Subcutaneous adipose tissue (tissue), 4 donors: ENCODE data around the gene HEATR5A. TPM values are rescaled to one million over a fixed set of nuclear protein-coding genes. Genes with fewer than 3 reads are reported as not detected.

Experiments used
- total RNA-seq, 4 donors: library from RNA; depleted of rRNA; stranded (reverse); fragments of >200 nt; gene quantifications; one replicate each; pipeline ENCODE4 v1.1.0, GENCODE V29; 2016
- TF ChIP-seq, protein P1 (sequence below): fragments of 450-650 bp; IDR thresholded peaks from one replicate; pipeline ENCODE4 v1.5.1; 2016; ENCODE audit warnings: low read depth, mild to moderate bottlenecking, control low read depth, antibody characterized with exemption, moderate library complexity

Gene HEATR5A
- total RNA-seq, 4 donors from 2014 or later, result 27.3 to 40.6 (median 36.3) TPM

DNA sequence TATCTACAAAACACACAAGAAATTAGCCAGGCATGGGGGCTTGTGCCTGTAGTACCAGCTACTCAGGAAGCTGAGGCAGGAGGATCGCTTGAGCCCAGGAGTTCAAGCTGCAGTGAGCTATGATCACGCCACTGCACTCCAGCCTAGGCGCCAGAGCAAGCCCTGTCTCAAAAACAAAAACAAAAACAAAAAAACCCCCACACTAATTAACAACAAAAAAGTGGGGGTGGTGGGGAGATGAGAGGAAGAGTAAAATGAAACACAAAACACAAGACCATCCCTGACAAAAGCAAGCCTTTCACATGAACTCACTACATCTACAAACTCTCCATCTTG is 158.9 kb downstream of the HEATR5A start:
- TF ChIP-seq, protein P1, sequence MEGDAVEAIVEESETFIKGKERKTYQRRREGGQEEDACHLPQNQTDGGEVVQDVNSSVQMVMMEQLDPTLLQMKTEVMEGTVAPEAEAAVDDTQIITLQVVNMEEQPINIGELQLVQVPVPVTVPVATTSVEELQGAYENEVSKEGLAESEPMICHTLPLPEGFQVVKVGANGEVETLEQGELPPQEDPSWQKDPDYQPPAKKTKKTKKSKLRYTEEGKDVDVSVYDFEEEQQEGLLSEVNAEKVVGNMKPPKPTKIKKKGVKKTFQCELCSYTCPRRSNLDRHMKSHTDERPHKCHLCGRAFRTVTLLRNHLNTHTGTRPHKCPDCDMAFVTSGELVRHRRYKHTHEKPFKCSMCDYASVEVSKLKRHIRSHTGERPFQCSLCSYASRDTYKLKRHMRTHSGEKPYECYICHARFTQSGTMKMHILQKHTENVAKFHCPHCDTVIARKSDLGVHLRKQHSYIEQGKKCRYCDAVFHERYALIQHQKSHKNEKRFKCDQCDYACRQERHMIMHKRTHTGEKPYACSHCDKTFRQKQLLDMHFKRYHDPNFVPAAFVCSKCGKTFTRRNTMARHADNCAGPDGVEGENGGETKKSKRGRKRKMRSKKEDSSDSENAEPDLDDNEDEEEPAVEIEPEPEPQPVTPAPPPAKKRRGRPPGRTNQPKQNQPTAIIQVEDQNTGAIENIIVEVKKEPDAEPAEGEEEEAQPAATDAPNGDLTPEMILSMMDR, result no peak

DNA sequence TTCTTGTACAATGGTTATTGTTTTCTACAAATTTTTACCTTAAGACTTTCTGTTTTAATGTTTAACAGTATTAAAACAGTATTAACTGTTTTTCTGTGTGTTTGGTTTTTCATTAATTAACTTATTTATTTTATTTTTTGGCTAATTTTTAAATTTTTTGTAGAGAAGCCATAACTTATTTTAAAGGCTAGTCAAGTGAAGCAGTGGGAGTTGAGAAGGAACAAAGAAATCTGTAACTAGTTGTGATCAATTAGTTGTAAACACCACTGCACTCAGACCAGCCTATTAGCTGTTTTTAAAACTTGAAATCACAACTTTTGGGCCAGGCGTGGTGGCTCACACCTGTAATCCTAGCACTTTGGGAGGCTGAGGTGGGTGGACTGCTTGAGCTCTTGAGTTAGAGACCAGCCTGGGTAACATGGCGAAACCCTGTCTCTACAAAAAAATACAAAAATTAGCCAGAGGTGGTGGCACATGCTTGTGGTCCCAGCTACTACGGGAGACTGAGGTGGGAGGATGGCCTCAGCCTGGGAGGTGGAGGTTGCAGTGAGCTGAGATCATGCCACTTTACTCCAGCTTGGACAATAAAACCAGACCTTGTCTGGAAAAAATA is 161.8 kb downstream of the HEATR5A start:
- TF ChIP-seq, protein P1, result no peak

DNA sequence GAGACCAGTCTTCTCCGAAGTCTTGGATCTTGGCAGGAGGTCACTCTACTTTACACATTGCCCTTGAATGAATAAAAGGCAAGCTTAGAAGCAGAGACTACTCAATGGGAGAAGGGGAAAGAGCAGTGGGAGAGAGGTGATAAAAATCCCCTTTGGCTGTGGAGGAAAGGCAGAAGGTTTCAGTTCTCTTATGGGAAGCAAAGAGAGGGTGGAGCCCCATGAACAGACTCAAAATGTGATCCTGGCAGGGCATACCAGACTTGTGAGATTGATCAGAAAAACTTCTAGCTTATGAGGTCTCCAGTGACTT is 163.2 kb downstream of the HEATR5A start:
- TF ChIP-seq, protein P1, result no peak

DNA sequence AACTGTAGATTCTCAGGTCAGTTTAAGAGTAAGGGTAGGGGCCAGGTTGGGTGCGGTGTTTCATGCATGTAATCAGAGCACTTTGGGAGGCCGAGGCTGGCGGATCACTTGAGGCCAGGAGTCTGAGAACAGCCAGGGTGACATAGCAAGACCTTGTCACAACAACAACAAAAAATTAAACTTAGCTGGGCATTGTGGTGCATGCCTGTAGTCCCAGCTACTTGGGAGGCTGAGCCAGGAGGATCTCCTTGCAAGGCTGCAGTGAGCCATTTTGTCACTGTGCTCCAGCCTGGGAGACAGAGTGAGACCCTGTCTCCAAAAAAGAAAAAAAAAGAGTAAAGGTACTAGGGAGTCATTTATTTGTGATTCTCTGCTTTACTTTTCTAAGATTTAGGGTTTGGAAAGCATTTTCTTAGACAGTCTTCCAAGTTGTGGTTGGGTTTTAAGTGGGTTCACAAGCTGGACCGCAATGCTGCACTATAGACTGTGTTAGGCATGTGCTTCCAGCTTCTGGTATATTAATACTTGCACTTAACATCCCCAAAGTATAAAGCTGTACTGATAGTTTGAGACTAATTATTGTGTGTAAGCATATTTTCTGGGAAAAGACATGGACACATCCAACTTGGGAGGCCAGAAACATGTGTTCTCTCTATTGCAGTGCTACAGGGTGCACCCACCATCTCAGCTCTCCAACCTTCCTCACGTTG is 163.7 kb downstream of the HEATR5A start:
- TF ChIP-seq, protein P1, result no peak

DNA sequence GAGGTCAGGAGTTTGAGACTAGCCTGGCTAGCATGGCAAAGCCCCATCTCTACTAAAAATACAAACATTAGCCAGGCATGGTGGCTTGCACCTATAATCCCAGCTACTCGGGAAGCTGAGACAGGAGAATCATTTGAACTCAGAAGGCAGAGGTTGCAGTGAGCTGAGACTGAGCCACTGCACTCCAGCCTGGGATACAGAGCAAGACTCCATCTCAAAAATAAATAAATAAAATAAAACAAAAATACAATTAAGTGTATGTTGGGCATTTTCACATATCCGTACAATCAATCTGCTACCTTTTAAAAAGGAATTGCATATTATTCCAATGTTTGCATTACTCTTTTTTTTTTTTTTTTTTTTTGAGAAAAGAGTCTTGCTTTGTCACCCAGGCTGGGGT is 165.1 kb downstream of the HEATR5A start:
- TF ChIP-seq, protein P1, result no peak

DNA sequence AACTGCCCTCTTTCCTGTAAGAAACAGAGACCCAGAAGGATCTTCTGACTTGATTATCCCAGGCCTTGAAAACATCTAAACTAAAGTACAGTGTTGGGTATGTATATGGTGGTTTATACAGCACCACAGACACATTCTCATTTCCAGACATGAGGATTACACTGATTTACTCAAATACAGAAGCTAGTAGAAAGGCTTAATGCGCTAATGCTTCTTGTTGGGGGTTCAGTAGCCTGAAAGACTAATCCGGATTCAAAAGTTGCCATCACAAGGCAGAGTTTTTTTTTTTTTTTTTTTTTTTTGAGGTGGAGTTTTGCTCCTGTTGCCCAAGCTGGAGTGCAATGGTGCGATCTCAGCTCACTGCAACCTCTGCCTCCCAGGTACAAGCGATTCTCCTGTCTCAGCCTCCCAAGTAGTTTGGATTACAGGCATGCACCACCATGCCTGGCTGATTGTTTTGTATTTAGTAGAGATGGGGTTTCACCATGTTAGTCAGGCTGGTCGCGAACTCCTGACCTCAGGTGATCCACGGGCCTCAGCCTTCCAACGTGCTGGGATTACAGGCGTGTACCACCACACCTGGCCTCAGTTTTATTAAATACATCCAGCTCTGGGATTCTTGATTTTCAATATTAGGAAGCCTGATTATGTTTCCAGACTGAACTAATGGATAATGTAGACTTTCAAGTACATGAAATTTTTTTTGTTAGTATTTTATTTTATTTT is 166.4 kb downstream of the HEATR5A start:
- TF ChIP-seq, protein P1, result no peak

DNA sequence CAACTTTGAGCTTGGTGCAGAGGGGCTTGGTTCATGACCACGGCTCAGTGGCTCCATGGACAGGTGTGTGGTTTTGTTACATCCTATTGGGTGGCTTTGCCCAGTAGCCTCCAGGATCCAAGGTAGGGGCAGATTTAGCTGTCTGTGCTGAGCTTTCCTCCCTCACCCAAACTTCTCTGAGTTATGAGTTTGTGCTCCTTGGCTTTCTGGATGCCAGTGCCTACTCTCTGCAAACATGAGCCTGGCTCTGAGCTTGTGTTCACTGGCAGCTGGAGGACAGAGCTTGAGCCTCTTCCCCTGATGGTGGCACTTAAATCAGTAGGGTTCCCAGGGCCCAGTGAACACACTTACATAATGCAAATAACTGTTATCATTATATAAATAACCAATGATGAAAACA is 167.5 kb downstream of the HEATR5A start:
- TF ChIP-seq, protein P1, result no peak
